ENCODE results near the gene ABCC1.

ABCC1 gene

GRCh38 chr16:15985144-15985543 lies 35.7 kb downstream of the ABCC1 start:
- Histone ChIP-seq H3K4me2 (no peak overlapping the region), H3K79me2 (ENCODE audit: insufficient read depth, low read depth) (peaks cover 98% of the 10 kb centered on the region), H3K4me3 (IDR thresholded peaks at IDR 0.05; ENCODE audit: insufficient read depth, low read depth, low read length) (no peak overlapping the region), H3K27ac (no peak overlapping the region), H2AFZ (ENCODE audit: low read depth) (no peak overlapping the region), H3K4me1 (ENCODE audit: low read depth, poor library complexity, severe bottlenecking) (no peaks in the 10 kb centered on the region), H3K9ac (no peak overlapping the region), H4K20me1 (ENCODE audit: insufficient read depth) (no peaks in the 10 kb centered on the region; the same call in 1 of the 2 replicates), H3K27me3 (ENCODE audit: insufficient read depth, low read depth) (no peaks in the 10 kb centered on the region), H3K36me3 (ENCODE audit: insufficient read depth) (no peaks in the 10 kb centered on the region)
- no peak for TF ChIP-seq CTCF (conservative IDR thresholded peaks at IDR 0.05; ENCODE audit: low read depth, low read length)

GRCh38 chr16:15986261-15986660 lies 36.8 kb downstream of the ABCC1 start:
- TF ChIP-seq CTCF (conservative IDR thresholded peaks at IDR 0.05; ENCODE audit: low read depth, low read length), result no peak
- H3K4me1 ChIP-seq (ENCODE audit: low read depth, poor library complexity, severe bottlenecking), result no peaks in the 10 kb centered on the region
- H3K27ac ChIP-seq, result no peak overlapping the region
- peaks cover 97% of the 10 kb centered on the region for H3K79me2 ChIP-seq (ENCODE audit: insufficient read depth, low read depth)
- no peak overlapping the region for H3K4me2 ChIP-seq
- no peak overlapping the region for H3K4me3 ChIP-seq (IDR thresholded peaks at IDR 0.05; ENCODE audit: insufficient read depth, low read depth, low read length)
- no peak overlapping the region for H3K9ac ChIP-seq
- no peaks in the 10 kb centered on the region for H3K27me3 ChIP-seq (ENCODE audit: insufficient read depth, low read depth)
- no peaks in the 10 kb centered on the region for H3K36me3 ChIP-seq (ENCODE audit: insufficient read depth)
- H2AFZ ChIP-seq (ENCODE audit: low read depth), result no peak overlapping the region
- no peaks in the 10 kb centered on the region; the same call in 1 of the 2 replicates for H4K20me1 ChIP-seq (ENCODE audit: insufficient read depth)

- no peak overlapping the region for H3K4me3 ChIP-seq (IDR thresholded peaks at IDR 0.05; ENCODE audit: insufficient read depth, low read depth, low read length)
- H4K20me1 ChIP-seq (ENCODE audit: insufficient read depth), result peaks cover 3% of the 10 kb centered on the region; the same call in 1 of the 2 replicates
- H3K36me3 ChIP-seq (ENCODE audit: insufficient read depth), result 0 out of 2 replicates have a peak, but pooled peaks cover 4% of the 10 kb centered on the region
- no peak overlapping the region for H3K27ac ChIP-seq
- no peaks in the 10 kb centered on the region for H3K27me3 ChIP-seq (ENCODE audit: insufficient read depth, low read depth)
- no peak for TF ChIP-seq CTCF (conservative IDR thresholded peaks at IDR 0.05; ENCODE audit: low read depth, low read length)
- peaks cover 84% of the 10 kb centered on the region for H3K79me2 ChIP-seq (ENCODE audit: insufficient read depth, low read depth)
- H3K4me2 ChIP-seq, result no peak overlapping the region
- H3K4me1 ChIP-seq (ENCODE audit: low read depth, poor library complexity, severe bottlenecking), result no peaks in the 10 kb centered on the region
- no peak overlapping the region for H2AFZ ChIP-seq (ENCODE audit: low read depth)
- no peak overlapping the region for H3K9ac ChIP-seq
Observed at GRCh38 chr16:15988268-15989013, 39.0 kb downstream of the ABCC1 start.

- H3K9ac ChIP-seq, result no peak overlapping the region
- no peak for TF ChIP-seq CTCF (conservative IDR thresholded peaks at IDR 0.05; ENCODE audit: low read depth, low read length)
- H3K79me2 ChIP-seq (ENCODE audit: insufficient read depth, low read depth), result peaks cover 78% of the 10 kb centered on the region
- H3K4me3 ChIP-seq (IDR thresholded peaks at IDR 0.05; ENCODE audit: insufficient read depth, low read depth, low read length), result no peak overlapping the region
- H3K4me1 ChIP-seq (ENCODE audit: low read depth, poor library complexity, severe bottlenecking), result no peaks in the 10 kb centered on the region
- 0 out of 2 replicates have a peak, but pooled peaks cover 4% of the 10 kb centered on the region for H3K36me3 ChIP-seq (ENCODE audit: insufficient read depth)
- H3K27ac ChIP-seq, result no peak overlapping the region
- no peak overlapping the region for H3K4me2 ChIP-seq
- H4K20me1 ChIP-seq (ENCODE audit: insufficient read depth), result peaks cover 7% of the 10 kb centered on the region; the same call in 1 of the 2 replicates
- no peak overlapping the region for H2AFZ ChIP-seq (ENCODE audit: low read depth)
- no peaks in the 10 kb centered on the region for H3K27me3 ChIP-seq (ENCODE audit: insufficient read depth, low read depth)
Observed at GRCh38 chr16:15990902-15991301, 41.5 kb downstream of the ABCC1 start.
